Stimulated activated CD8-positive, alpha-beta memory T cell treated with anti-CD3 and anti-CD28 coated beads, Interleukin-4, amount 100 ng/mL, for 24 hours (primary cell): ENCODE data around the gene ETV3L.
A peak's percentile ranks its signal among the peaks of the same experiment; 100 is the strongest.
"Not testable (repeated sequence)": the region's sequence is repeated elsewhere in the genome, so short reads cannot be mapped to it uniquely, and the experiment has no call there.

Experiments used
- DNase-seq: peaks from one replicate; pipeline ENCODE4 v3.0.0-alpha.2; 2020; ENCODE audit warnings: low read depth

The ETV3L gene

GRCh38 chr1:157077394-157077793 is 22.2 kb downstream of the ETV3L start:
- no peak for DNase-seq

- DNase-seq: peak; percentile 6
Observed at GRCh38 chr1:157073944-157074685, 25.5 kb downstream of the ETV3L start.

GRCh38 chr1:157069601-157070000 is 30.0 kb downstream of the ETV3L start:
- no peak for DNase-seq

GRCh38 chr1:157059241-157059640 is 40.4 kb downstream of the ETV3L start:
- DNase-seq: not testable (repeated sequence)

GRCh38 chr1:157056269-157056668 is 43.3 kb downstream of the ETV3L start:
- DNase-seq: no peak

GRCh38 chr1:157055729-157056128 is 43.9 kb downstream of the ETV3L start:
- not testable (repeated sequence) for DNase-seq

GRCh38 chr1:157050836-157051235 is 48.8 kb downstream of the ETV3L start:
- no peak for DNase-seq

- no peak for DNase-seq
Observed at GRCh38 chr1:157047062-157047410, 52.6 kb downstream of the ETV3L start.

- DNase-seq: no peak
Observed at GRCh38 chr1:157045250-157046218, 54.1 kb downstream of the ETV3L start, which contains the start of gene ARHGEF11. Gene ARHGEF11 (minus strand): TSS chr1:157045742. CDS start chr1:157044330, 1,412 bp downstream.

- DNase-seq: no peak
Observed at GRCh38 chr1:157044326-157044725, 55.3 kb downstream of the ETV3L start.

- DNase-seq: no peak
Observed at GRCh38 chr1:157043685-157044084, 55.9 kb downstream of the ETV3L start.

GRCh38 chr1:157042846-157043245 is 56.8 kb downstream of the ETV3L start:
- DNase-seq: no peak
